HepG2 (cell line): ENCODE data around the gene JAKMIP3. TPM values are rescaled to one million over a fixed set of nuclear protein-coding genes. Genes with fewer than 3 reads are reported as not detected.

Experiments
- ATAC-seq: fragments of 200-7000 bp; cut with Tn5 transposase; 3 replicates; pipeline ENCODE4 v1.9.1; 2020; ENCODE audit warnings: mild to moderate bottlenecking, moderate library complexity
- BruUV-seq: library from RNA; stranded (reverse); fragments of 400-500 nt; replicated peaks from 2 replicates; lab custom pipeline; 2021; lab: Mats Ljungman, UMichigan
- CTCF ChIA-PET: fragments of 300-600 bp; formaldehyde crosslinking; extraction: SDS; loops from one replicate; lab custom pipeline; 2021; ENCODE audit warnings: low total read pairs, inconsistent platforms, low intra/inter-chr PET ratio; lab: Yijun Ruan, JAX
- POLR2A ChIA-PET: fragments of 350-600 bp; sonication (Branson Sonifier 250); formaldehyde crosslinking; loops from one replicate; lab custom pipeline; 2020; ENCODE audit warnings: antibody characterized with exemption, inconsistent platforms; lab: Yijun Ruan, JAX
- DNase-seq: peaks from one replicate; pipeline ENCODE4 v3.0.0-alpha.2; 2015; ENCODE audit warnings: low spot score
- FAIRE-seq: peaks from 3 replicates; lab custom pipeline; 2011; peaks lifted over from hg19 to GRCh38; lab: Jason Lieb, UNC
- H2AFZ ChIP-seq: one replicate; pipeline ENCODE4 v1.6.1; 2011; ENCODE audit warnings: low read length, inconsistent platforms
- H3K27ac ChIP-seq: fragments of 300-600 bp; 3 replicates; pipeline ENCODE4 v1.8.0; 2011; ENCODE audit warnings: mixed run types, mild to moderate bottlenecking, mixed read lengths, low read length, inconsistent platforms; ENCODE audit not compliant: insufficient read depth; ENCODE audit errors: extremely low read length
- H3K27me3 ChIP-seq, 2 experiments: fragments of 200-600 bp in 1 of 2; 2 replicates in 1 of 2; 3 replicates in 1 of 2; pipeline versions ENCODE4 v1.6.0 to v1.8.0; 2011; ENCODE audit warnings: low read length in 2 of 2, mild to moderate bottlenecking in 2 of 2, moderate library complexity in 2 of 2, inconsistent platforms in 1 of 2; ENCODE audit not compliant: insufficient read depth in 2 of 2, control insufficient read depth in 1 of 2
- H3K36me3 ChIP-seq, 2 experiments: fragments of 200-600 bp in 1 of 2; replicated peaks in 1 of 2; 2 replicates in 1 of 2; 3 replicates in 1 of 2; pipeline versions ENCODE4 v1.5.1 to v1.8.0; 2011; ENCODE audit warnings: low read length in 2 of 2, inconsistent platforms in 1 of 2; ENCODE audit not compliant: insufficient read depth in 2 of 2, control insufficient read depth in 1 of 2
- H3K4me1 ChIP-seq: 2 replicates; pipeline ENCODE4 v1.5.1; 2012; ENCODE audit warnings: low read length, inconsistent platforms; ENCODE audit not compliant: insufficient read depth
- H3K4me2 ChIP-seq: 2 replicates; pipeline ENCODE4 v1.6.0; 2011; ENCODE audit warnings: low read depth, low read length, inconsistent platforms
- H3K4me3 ChIP-seq, 3 experiments: fragments of 200-600 bp in 1 of 3; sonication (generic), shearing (Covaris generic) in 1 of 3; replicated peaks in 1 of 3; 2 replicates each; pipeline ENCODE4 v1.5.1; 2011 to 2016; ENCODE audit warnings: low read length in 3 of 3, inconsistent platforms in 2 of 3, low read depth in 2 of 3, mild to moderate bottlenecking in 2 of 3, control low read depth in 1 of 3, mixed read lengths in 1 of 3; ENCODE audit not compliant: insufficient read depth in 1 of 3
- H3K79me2 ChIP-seq: one replicate; pipeline ENCODE4 v1.6.1; 2011; ENCODE audit warnings: low read length, inconsistent platforms; ENCODE audit not compliant: insufficient read depth
- H3K9ac ChIP-seq: 2 replicates; pipeline ENCODE4 v1.6.0; 2011; ENCODE audit warnings: mild to moderate bottlenecking, low read depth, low read length, inconsistent platforms; ENCODE audit not compliant: insufficient read depth
- H3K9me3 ChIP-seq: 2 replicates; pipeline ENCODE4 v1.5.1; 2012; ENCODE audit warnings: mild to moderate bottlenecking, low read length
- H4K20me1 ChIP-seq: 2 replicates; pipeline ENCODE4 v1.6.0; 2011; ENCODE audit warnings: inconsistent platforms, mild to moderate bottlenecking, low read length, moderate library complexity; ENCODE audit not compliant: insufficient read depth
- DNMT3B ChIP-seq: conservative IDR thresholded peaks from 2 replicates; pipeline ENCODE4 v1.6.1; 2016; ENCODE audit warnings: missing biosample characterization, control low read depth
- GTF2F1 ChIP-seq: fragments of 150-350 bp; IDR thresholded peaks from 2 replicates; pipeline ENCODE4 v1.6.1; 2014; ENCODE audit warnings: low read length
- PAWR ChIP-seq: sonication (generic); formaldehyde crosslinking; IDR thresholded peaks from 2 replicates; pipeline ENCODE4 v1.4.0; 2020; ENCODE audit warnings: missing genetic modification reagents, mild to moderate bottlenecking, borderline replicate concordance
- SMAD9 ChIP-seq: sonication (generic); formaldehyde crosslinking; IDR thresholded peaks from 2 replicates; pipeline ENCODE4 v1.5.1; 2020; ENCODE audit warnings: mild to moderate bottlenecking, missing genetic modification reagents
- STAT5B ChIP-seq: sonication (generic); formaldehyde crosslinking; IDR thresholded peaks from 2 replicates; pipeline ENCODE4 v1.4.0; 2020; ENCODE audit warnings: missing genetic modification reagents
- ZNF350 ChIP-seq: sonication (generic); formaldehyde crosslinking; IDR thresholded peaks from 2 replicates; pipeline ENCODE4 v1.4.0; 2020; ENCODE audit warnings: mild to moderate bottlenecking, low read depth, missing genetic modification reagents, borderline replicate concordance
- ZNF883 ChIP-seq: sonication (generic); formaldehyde crosslinking; IDR thresholded peaks from 2 replicates; pipeline ENCODE4 v1.5.1; 2020; ENCODE audit warnings: mild to moderate bottlenecking, missing genetic modification reagents; ENCODE audit errors: not compliant biosample characterization
- WGBS: methylation state at CpG from one replicate; pipeline ENCODE4 v1.1.6; 2017; ENCODE audit warnings: low lambda C conversion rate; 5-methylcytosine and 5-hydroxymethylcytosine counted together
- in situ Hi-C: cut with HindIII; loops from 2 replicates; pipeline ENCODE4 v1.10.0; 2017; ENCODE audit warnings: low pct_unique_long_range_greater_than_20kb; ENCODE audit not compliant: extremely low pct_ligation_motif_present
- intact Hi-C: fragments of 100-400 bp; cut with micrococcal nuclease; formaldehyde crosslinking; loops from one replicate; pipeline ENCODE4 v1.10.0; 2022; ENCODE audit not compliant: unreplicated experiment
- polyA plus RNA-seq, 8 experiments: library from polyadenylated mRNA; depleted of rRNA in 3 of 8; stranded (reverse) in 7 of 8; unstranded in 1 of 8; fragments of >200 nt; fragmentation: Illumina TruSeq in 4 of 8; extraction: Trizol in 4 of 8; gene quantifications; 2 replicates each; pipeline versions ENCODE4 v1.2.1 to v1.2.3, GENCODE V29; 2011 to 2016; ENCODE audit warnings: low read depth in 4 of 8, missing spikeins in 1 of 8, mixed read lengths in 1 of 8; ENCODE audit not compliant: insufficient read depth in 1 of 8
- total RNA-seq, 5 experiments: library from RNA; depleted of rRNA; stranded (reverse); fragments of >200 nt; fragmentation: Illumina TruSeq; extraction: Trizol; gene quantifications; 2 replicates each; pipeline ENCODE4 v1.2.3, GENCODE V29; 2016; ENCODE audit warnings: low read depth in 1 of 5
- TF ChIP-seq, protein P1 (sequence below): sonication (generic); formaldehyde crosslinking; IDR thresholded peaks from 2 replicates; pipeline ENCODE4 v1.4.0; 2020; ENCODE audit warnings: missing genetic modification reagents, low read depth, mild to moderate bottlenecking, borderline replicate concordance
- TF ChIP-seq, protein P2 (sequence below): sonication (generic); formaldehyde crosslinking; IDR thresholded peaks from 2 replicates; pipeline ENCODE4 v1.8.0; 2023; ENCODE audit warnings: mild to moderate bottlenecking, missing genetic modification reagents
- TF ChIP-seq, protein P3 (sequence below): IDR thresholded peaks from 2 replicates; pipeline ENCODE4 v1.6.1; 2016; ENCODE audit warnings: mild to moderate bottlenecking, missing biosample characterization, missing genetic modification reagents

The JAKMIP3 gene
- total and polyA plus RNA-seq, 2 of the 13 experiments (the other 11 are each of a cell fraction or from before 2014, with no cell fraction given): 0.03 to 0.11 TPM

DNA sequence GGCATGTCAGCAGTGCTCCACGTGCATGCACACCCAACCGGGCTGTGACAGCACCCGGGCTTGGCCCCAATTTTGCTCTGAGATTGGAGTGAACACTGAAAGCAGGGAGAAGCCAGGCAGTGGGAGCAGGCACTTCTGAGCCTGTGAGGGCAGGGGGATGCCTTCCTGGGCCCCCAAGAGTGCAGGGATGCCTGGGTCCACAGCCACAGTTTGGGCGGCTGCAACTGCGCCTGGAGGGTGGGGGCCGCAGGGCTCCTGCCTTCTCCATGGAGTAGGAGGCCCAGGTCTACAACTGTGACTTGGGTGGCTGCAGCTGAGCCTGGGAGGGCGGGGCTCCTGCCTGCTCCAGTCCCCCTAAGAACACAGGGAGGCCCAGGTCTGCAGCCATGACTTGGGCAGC is 46.4 kb upstream of the JAKMIP3 start:
- Histone ChIP-seq H3K27me3 (peaks cover 2 to 36% of the 10 kb centered on the region in 2 experiments), H3K79me2 (no peaks in the 10 kb centered on the region), H3K9ac (no peak overlapping the region), H3K9me3 (no peaks in the 10 kb centered on the region), H3K4me2 (no peak overlapping the region), H2AFZ (no peak overlapping the region), H3K4me1 (peaks cover 14% of the 10 kb centered on the region), H3K27ac (no peak overlapping the region), H3K4me3 (no peak overlapping the region), H4K20me1 (no peaks in the 10 kb centered on the region), H3K36me3 (no peaks in the 10 kb centered on the region)
- FAIRE-seq (no peak), DNase-seq (no peak), ATAC-seq (no peak)
- POLR2A ChIA-PET: no interaction called here
- CTCF ChIA-PET: no interaction called here
- TF ChIP-seq ZNF350 (CRISPR knock-in tag) (no peak), DNMT3B (CRISPR knock-in tag) (no peak), ZNF883 (CRISPR knock-in tag) (no peak), GTF2F1 (no peak), PAWR (CRISPR knock-in tag) (no peak), SMAD9 (CRISPR knock-in tag) (no peak), STAT5B (CRISPR knock-in tag) (no peak)
- TF ChIP-seq, protein P1, sequence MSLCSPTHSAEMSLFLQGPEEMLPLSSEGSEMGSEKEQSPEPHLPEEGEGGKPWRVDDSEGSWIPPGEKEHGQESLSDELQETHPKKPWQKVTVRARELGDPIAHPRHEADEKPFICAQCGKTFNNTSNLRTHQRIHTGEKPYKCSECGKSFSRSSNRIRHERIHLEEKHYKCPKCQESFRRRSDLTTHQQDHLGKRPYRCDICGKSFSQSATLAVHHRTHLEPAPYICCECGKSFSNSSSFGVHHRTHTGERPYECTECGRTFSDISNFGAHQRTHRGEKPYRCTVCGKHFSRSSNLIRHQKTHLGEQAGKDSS (CRISPR knock-in tag): no peak
- TF ChIP-seq, protein P2, sequence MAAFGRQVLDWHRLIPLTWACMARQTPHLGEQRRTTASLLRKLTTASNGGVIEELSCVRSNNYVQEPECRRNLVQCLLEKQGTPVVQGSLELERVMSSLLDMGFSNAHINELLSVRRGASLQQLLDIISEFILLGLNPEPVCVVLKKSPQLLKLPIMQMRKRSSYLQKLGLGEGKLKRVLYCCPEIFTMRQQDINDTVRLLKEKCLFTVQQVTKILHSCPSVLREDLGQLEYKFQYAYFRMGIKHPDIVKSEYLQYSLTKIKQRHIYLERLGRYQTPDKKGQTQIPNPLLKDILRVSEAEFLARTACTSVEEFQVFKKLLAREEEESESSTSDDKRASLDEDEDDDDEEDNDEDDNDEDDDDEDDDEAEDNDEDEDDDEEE (CRISPR knock-in tag): no peak
- TF ChIP-seq, protein P3, sequence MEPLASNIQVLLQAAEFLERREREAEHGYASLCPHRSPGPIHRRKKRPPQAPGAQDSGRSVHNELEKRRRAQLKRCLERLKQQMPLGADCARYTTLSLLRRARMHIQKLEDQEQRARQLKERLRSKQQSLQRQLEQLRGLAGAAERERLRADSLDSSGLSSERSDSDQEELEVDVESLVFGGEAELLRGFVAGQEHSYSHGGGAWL (CRISPR knock-in tag): no peak
- WGBS: 53% methylated on average over 3 of the region's 7 CpGs
- BruUV-seq: no TSS peak
- in situ Hi-C loops (no loop called here), intact Hi-C loops (no loop called here)
